Measurements from ENCODE around the gene BDNF.

BDNF gene

DNA sequence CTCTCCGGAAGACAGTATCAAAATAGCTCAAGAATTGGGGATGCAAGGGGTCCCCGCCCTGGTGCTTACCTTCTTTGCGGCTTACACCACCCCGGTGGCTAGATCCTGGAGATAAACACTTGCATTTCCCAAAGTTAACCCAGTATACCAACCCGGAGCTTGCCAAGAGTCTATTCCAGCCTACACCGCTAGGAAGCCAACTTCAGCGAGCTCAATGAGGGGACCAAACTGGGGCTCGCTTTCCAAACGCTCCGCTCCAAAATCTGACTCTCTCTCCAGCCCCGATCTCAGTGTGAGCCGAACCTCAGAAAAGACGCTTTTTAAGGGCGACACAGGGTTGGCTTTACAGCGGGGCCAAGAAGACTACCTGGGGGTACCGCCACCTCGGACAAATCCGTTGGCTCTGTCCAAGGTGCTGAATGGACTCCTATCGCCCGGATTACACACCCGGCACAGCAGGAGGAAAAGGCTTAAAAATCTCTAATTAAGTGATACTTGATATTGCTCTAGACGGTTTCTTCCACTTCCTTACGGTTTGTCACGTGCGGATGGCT lies 20.1 kb upstream of the BDNF start:
- Histone ChIP-seq H3K4me3 (ENCODE audit: low read depth, low read length) (peak overlapping the region; percentile 89), H3K9ac (ENCODE audit: low read depth, low read length) (no peak overlapping the region), H3K4me1 (ENCODE audit: control insufficient read depth, insufficient read depth, low read length) (peaks cover 39% of the 10 kb centered on the region), H3K27ac (ENCODE audit: low read depth, low read length) (no peak overlapping the region), H3K36me3 (ENCODE audit: control insufficient read depth, insufficient read depth, low read length) (no peaks in the 10 kb centered on the region), H3K9me3 (ENCODE audit: control insufficient read depth, insufficient read depth, low read length) (no peaks in the 10 kb centered on the region), H3K27me3 (ENCODE audit: control insufficient read depth, insufficient read depth, low read length) (peaks cover 59% of the 10 kb centered on the region)

DNA sequence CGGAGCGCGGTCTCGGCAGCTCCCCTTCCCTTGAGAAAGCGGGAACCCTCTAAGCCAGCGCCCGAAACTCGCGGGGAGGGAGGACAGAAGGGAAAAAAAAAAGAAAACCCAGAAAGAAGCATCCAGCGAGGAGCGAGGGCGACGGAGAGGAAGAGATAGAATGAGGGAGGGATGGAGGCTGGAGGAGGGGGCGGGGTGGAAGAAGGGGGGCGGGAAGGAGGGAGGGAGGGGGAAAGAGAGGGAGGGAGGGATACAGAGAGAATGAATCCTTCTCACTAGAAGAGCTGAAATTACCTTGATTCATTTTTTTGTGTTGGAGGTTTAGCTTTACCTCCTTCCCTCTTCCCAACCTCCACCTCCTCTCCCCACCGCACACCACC lies 19.3 kb upstream of the BDNF start:
- Histone ChIP-seq H3K36me3 (ENCODE audit: control insufficient read depth, insufficient read depth, low read length) (no peaks in the 10 kb centered on the region), H3K27ac (ENCODE audit: low read depth, low read length) (peak overlapping the region; percentile 97), H3K9me3 (ENCODE audit: control insufficient read depth, insufficient read depth, low read length) (no peaks in the 10 kb centered on the region), H3K4me3 (ENCODE audit: low read depth, low read length) (peak overlapping the region; percentile 89), H3K27me3 (ENCODE audit: control insufficient read depth, insufficient read depth, low read length) (peaks cover 50% of the 10 kb centered on the region), H3K9ac (ENCODE audit: low read depth, low read length) (peak overlapping the region; percentile 87), H3K4me1 (ENCODE audit: control insufficient read depth, insufficient read depth, low read length) (peaks cover 39% of the 10 kb centered on the region)

DNA sequence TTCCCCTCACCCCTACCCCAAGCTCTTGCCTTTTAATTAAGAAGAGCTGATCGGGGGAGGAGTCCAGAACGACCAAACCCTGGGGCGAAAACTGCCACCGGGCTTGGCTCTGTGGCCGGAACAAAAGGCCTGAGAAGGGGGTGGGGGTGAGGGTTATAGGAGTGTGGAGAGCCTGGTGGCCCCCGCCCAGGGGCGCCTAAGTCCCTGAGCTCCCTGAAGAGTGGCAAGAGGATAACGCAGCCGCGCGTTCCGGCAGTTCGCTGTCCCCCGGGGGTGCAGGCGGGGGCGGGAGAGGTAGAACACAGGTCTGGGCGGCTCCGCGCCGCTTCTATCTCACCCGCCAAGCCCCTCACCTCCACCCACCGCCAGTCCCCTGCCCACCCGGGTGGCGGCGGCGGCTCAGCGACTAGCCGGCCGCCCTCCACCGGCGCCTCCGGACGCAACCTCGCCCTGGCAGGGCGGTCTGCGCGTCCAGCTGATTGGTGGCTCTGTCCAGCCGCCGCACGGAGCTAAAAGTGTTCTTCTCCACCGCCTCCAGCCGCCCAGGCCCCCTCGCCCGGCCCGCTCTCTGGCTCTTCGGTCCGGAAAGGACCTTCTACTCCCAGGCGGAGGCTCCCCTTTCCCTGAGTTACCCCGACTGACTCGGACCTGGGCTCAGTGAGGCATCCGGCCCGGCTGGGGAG lies 18.7 kb upstream of the BDNF start:
- H3K27ac ChIP-seq (ENCODE audit: low read depth, low read length): peak overlapping the region; percentile 97
- peak overlapping the region; percentile 89 for H3K4me3 ChIP-seq (ENCODE audit: low read depth, low read length)
- no peaks in the 10 kb centered on the region for H3K36me3 ChIP-seq (ENCODE audit: control insufficient read depth, insufficient read depth, low read length)
- H3K27me3 ChIP-seq (ENCODE audit: control insufficient read depth, insufficient read depth, low read length): peaks cover 45% of the 10 kb centered on the region
- H3K9me3 ChIP-seq (ENCODE audit: control insufficient read depth, insufficient read depth, low read length): no peaks in the 10 kb centered on the region
- H3K9ac ChIP-seq (ENCODE audit: low read depth, low read length): peak overlapping the region; percentile 87
- peaks cover 39% of the 10 kb centered on the region for H3K4me1 ChIP-seq (ENCODE audit: control insufficient read depth, insufficient read depth, low read length)

DNA sequence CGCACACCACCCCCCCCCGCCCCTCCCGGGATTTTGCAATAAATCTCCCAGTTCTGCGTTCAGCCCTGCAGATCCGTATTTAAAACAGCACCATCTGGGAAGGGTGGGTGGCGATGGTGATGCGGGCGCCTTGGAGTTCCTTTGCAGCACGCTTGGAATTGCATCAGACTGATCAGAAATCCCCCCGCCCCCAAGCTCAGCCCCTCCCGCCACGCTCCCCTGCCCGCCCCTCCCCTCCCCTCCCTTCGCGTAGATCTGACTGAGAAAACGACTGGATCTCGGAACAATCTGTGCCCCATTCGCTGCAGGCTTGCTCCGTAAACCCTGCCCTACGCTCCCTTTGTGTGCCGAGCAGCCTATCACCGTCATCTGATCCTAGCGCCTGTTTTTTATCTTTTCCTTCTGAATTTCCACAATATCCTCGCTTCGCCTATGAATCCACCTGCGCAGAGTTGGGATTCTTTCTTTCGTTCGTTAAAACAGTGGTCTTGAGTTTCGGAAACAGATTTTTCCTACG lies 18.1 kb upstream of the BDNF start:
- Histone ChIP-seq H3K27ac (ENCODE audit: low read depth, low read length) (peak overlapping the region; percentile 97), H3K9ac (ENCODE audit: low read depth, low read length) (peak overlapping the region; percentile 87), H3K4me3 (ENCODE audit: low read depth, low read length) (peak overlapping the region; percentile 89)

DNA sequence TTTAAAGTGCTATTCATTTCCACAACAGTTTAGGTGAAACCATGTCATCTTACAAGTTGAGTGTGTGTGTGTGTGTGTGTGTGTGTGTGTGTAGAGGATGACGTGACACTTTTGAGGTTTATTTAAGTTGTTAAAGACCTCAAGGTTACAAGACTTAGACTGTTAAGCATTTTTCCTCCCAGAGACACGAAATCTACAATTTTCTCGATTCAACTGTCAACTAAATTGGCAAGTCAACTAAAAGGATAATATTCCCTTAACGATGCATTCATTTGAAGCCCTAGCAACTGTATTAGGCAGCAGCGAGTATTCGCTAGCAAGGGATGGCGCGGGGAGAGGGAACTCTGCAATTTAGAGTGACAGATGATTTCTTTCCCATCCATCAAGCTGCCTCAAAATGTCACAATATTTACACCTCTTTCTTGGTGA lies 17.6 kb upstream of the BDNF start:
- Histone ChIP-seq H3K36me3 (ENCODE audit: control insufficient read depth, insufficient read depth, low read length) (no peaks in the 10 kb centered on the region), H3K27ac (ENCODE audit: low read depth, low read length) (peak overlapping the region; percentile 97), H3K9ac (ENCODE audit: low read depth, low read length) (peak overlapping the region; percentile 64), H3K27me3 (ENCODE audit: control insufficient read depth, insufficient read depth, low read length) (peaks cover 33% of the 10 kb centered on the region), H3K4me3 (ENCODE audit: low read depth, low read length) (peak overlapping the region; percentile 89), H3K4me1 (ENCODE audit: control insufficient read depth, insufficient read depth, low read length) (peaks cover 32% of the 10 kb centered on the region), H3K9me3 (ENCODE audit: control insufficient read depth, insufficient read depth, low read length) (no peaks in the 10 kb centered on the region)

More for the DNA sequence above, 18.1 kb upstream of the BDNF start:
- Histone ChIP-seq H3K36me3 (ENCODE audit: control insufficient read depth, insufficient read depth, low read length) (no peaks in the 10 kb centered on the region), H3K4me1 (ENCODE audit: control insufficient read depth, insufficient read depth, low read length) (peaks cover 37% of the 10 kb centered on the region), H3K9me3 (ENCODE audit: control insufficient read depth, insufficient read depth, low read length) (no peaks in the 10 kb centered on the region), H3K27me3 (ENCODE audit: control insufficient read depth, insufficient read depth, low read length) (peaks cover 39% of the 10 kb centered on the region)

DNA sequence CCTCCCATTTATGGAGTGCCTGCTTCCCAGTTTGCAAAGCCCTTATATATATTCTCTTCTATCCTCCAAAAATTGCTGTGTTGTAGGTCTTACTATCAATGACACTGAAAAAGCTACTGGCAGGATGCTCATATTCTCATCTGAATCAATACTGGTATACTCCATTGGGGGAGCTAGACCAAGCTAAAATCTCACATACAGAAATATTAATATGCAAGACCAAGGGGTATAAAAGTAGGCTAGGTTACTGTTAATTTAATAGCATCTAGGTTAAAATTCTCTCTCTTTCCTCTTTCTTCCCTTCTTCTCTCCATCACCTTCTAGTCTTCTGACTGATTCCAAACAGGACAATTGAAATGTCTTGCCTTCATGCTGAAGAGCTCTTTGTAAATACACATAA lies 17.1 kb upstream of the BDNF start:
- H3K4me3 ChIP-seq (ENCODE audit: low read depth, low read length): peak overlapping the region; percentile 89
- no peaks in the 10 kb centered on the region for H3K36me3 ChIP-seq (ENCODE audit: control insufficient read depth, insufficient read depth, low read length)
- H3K27me3 ChIP-seq (ENCODE audit: control insufficient read depth, insufficient read depth, low read length): peaks cover 31% of the 10 kb centered on the region
- H3K9ac ChIP-seq (ENCODE audit: low read depth, low read length): no peak overlapping the region
- H3K27ac ChIP-seq (ENCODE audit: low read depth, low read length): no peak overlapping the region
- no peaks in the 10 kb centered on the region for H3K9me3 ChIP-seq (ENCODE audit: control insufficient read depth, insufficient read depth, low read length)
- peaks cover 32% of the 10 kb centered on the region for H3K4me1 ChIP-seq (ENCODE audit: control insufficient read depth, insufficient read depth, low read length)

DNA sequence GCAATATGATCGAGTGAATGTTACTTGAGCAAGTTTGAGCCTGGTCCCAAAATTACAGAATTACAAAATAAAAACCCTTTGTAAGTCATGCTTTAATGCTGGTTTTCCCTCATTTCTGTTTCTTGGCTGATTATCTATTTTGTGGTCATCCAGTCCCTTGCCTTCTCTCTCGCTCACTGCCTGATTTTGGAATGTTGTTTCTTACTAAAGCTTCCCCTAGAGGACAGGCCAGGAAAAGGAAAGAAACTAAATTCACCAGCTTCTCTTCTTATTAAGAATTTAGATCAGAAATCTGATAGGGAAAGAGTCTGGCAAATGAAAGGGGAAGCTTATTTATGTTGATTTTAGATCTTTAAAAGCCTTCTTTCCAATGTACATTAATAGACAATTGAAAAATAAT lies 16.6 kb upstream of the BDNF start:
- no peak overlapping the region for H3K27ac ChIP-seq (ENCODE audit: low read depth, low read length)
- H3K27me3 ChIP-seq (ENCODE audit: control insufficient read depth, insufficient read depth, low read length): peaks cover 25% of the 10 kb centered on the region
- no peak overlapping the region for H3K9ac ChIP-seq (ENCODE audit: low read depth, low read length)
- H3K4me1 ChIP-seq (ENCODE audit: control insufficient read depth, insufficient read depth, low read length): peaks cover 29% of the 10 kb centered on the region
- H3K9me3 ChIP-seq (ENCODE audit: control insufficient read depth, insufficient read depth, low read length): no peaks in the 10 kb centered on the region
- no peaks in the 10 kb centered on the region for H3K36me3 ChIP-seq (ENCODE audit: control insufficient read depth, insufficient read depth, low read length)
- no peak overlapping the region for H3K4me3 ChIP-seq (ENCODE audit: low read depth, low read length)

DNA sequence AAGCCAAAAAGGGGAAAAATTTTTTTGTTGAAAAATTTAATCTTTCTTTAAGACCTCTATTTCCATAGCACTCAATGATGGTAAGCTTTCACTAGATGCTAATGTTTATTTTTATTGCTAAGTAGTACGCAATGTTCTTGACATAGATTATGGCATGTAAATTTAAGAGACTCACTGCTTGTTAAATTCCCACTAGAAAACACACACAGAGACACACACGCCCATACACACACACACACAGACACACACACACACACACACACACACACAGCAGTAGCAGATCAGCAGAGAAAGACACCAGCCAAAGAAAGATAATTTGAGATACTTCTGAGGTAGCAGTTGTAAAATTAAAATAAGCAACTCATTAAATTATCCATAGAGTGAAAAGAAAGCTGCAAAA lies 16.0 kb upstream of the BDNF start:
- peaks cover 23% of the 10 kb centered on the region for H3K4me1 ChIP-seq (ENCODE audit: control insufficient read depth, insufficient read depth, low read length)
- H3K9me3 ChIP-seq (ENCODE audit: control insufficient read depth, insufficient read depth, low read length): no peaks in the 10 kb centered on the region
- H3K9ac ChIP-seq (ENCODE audit: low read depth, low read length): no peak overlapping the region
- no peaks in the 10 kb centered on the region for H3K36me3 ChIP-seq (ENCODE audit: control insufficient read depth, insufficient read depth, low read length)
- peaks cover 19% of the 10 kb centered on the region for H3K27me3 ChIP-seq (ENCODE audit: control insufficient read depth, insufficient read depth, low read length)
- H3K27ac ChIP-seq (ENCODE audit: low read depth, low read length): no peak overlapping the region
- H3K4me3 ChIP-seq (ENCODE audit: low read depth, low read length): no peak overlapping the region

DNA sequence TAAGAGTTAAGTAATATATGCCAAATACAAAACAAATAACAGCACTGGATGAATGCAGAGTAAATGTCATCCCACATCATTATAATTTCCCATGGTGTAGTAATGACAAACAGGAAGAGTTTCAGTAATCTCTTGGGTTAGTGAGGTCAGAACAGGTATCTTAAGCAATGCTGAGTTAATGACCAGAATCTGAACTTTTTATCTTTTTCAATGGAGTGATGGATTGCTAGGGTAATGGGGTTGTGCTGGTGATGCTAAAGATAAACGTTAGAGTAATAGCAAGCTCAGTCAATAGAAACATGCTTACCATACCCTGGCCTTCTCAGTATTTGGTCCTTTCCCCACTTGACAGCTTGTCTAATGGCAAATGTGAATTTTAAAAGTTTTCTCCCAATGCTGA lies 11.5 kb upstream of the BDNF start:
- Histone ChIP-seq H3K27ac (ENCODE audit: low read depth, low read length) (no peak overlapping the region), H3K36me3 (ENCODE audit: control insufficient read depth, insufficient read depth, low read length) (no peaks in the 10 kb centered on the region), H3K27me3 (ENCODE audit: control insufficient read depth, insufficient read depth, low read length) (peaks cover 6% of the 10 kb centered on the region; the same call in 1 of the 2 replicates), H3K9ac (ENCODE audit: low read depth, low read length) (no peak overlapping the region), H3K4me1 (ENCODE audit: control insufficient read depth, insufficient read depth, low read length) (peaks cover 2% of the 10 kb centered on the region), H3K4me3 (ENCODE audit: low read depth, low read length) (no peak overlapping the region), H3K9me3 (ENCODE audit: control insufficient read depth, insufficient read depth, low read length) (no peaks in the 10 kb centered on the region)

DNA sequence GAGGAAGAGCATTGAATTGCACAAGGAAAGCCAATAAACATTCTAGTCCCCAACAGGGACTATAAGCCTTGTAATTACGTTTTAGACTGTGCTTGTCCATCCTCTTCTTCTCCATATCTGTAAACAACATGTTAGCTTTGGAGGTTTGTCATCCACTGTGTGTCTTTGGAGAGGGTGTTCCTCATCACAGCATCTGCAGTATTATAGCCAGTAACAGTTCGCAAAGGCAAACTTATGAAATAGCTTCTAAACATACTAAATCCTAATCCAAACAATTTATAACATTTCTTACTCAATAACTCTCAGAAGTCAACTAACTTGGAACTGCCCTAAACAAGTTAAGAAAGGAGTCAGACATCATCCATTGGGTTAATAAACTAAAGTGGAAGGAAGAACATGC lies 10.3 kb upstream of the BDNF start:
- no peak overlapping the region for H3K27ac ChIP-seq (ENCODE audit: low read depth, low read length)
- peaks cover 6% of the 10 kb centered on the region; the same call in 1 of the 2 replicates for H3K27me3 ChIP-seq (ENCODE audit: control insufficient read depth, insufficient read depth, low read length)
- H3K4me3 ChIP-seq (ENCODE audit: low read depth, low read length): no peak overlapping the region
- H3K4me1 ChIP-seq (ENCODE audit: control insufficient read depth, insufficient read depth, low read length): peaks cover 8% of the 10 kb centered on the region; the same call in 1 of the 2 replicates
- H3K9me3 ChIP-seq (ENCODE audit: control insufficient read depth, insufficient read depth, low read length): no peaks in the 10 kb centered on the region
- no peak overlapping the region for H3K9ac ChIP-seq (ENCODE audit: low read depth, low read length)
- H3K36me3 ChIP-seq (ENCODE audit: control insufficient read depth, insufficient read depth, low read length): no peaks in the 10 kb centered on the region

DNA sequence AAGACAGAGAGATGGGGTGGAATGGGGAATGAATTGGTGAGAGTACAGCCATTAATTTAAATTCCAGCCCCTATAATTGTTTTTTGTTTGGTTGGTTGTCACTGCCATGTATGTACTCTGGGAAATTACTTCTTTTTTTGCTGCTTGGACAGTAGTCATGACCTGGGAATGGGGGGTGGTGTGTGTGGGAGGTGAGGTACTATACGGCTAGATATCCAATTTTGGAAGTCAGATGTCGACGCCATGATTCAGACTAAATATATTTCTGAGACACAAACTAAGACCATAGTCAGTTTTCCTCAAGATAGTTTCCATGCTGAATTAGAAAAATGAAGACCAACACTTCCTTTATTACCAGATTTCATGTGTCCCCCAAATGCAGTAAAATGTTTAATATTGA lies 7.4 kb upstream of the BDNF start:
- no peak overlapping the region for H3K27ac ChIP-seq (ENCODE audit: low read depth, low read length)
- H3K4me3 ChIP-seq (ENCODE audit: low read depth, low read length): no peak overlapping the region
- peaks cover 26% of the 10 kb centered on the region for H3K4me1 ChIP-seq (ENCODE audit: control insufficient read depth, insufficient read depth, low read length)
- H3K36me3 ChIP-seq (ENCODE audit: control insufficient read depth, insufficient read depth, low read length): no peaks in the 10 kb centered on the region
- no peak overlapping the region for H3K9ac ChIP-seq (ENCODE audit: low read depth, low read length)
- no peaks in the 10 kb centered on the region for H3K9me3 ChIP-seq (ENCODE audit: control insufficient read depth, insufficient read depth, low read length)
- H3K27me3 ChIP-seq (ENCODE audit: control insufficient read depth, insufficient read depth, low read length): peaks cover 18% of the 10 kb centered on the region
